ENCODE measurements around the gene PFDN2.

- TF ChIP-seq CTCF (IDR thresholded peaks at IDR 0.05; ENCODE audit: low read length) (no peak), EZH2phosphoT487 (IDR thresholded peaks at IDR 0.05; ENCODE audit: low read length) (no peak), EZH2 (optimal IDR thresholded peaks at IDR 0.05; ENCODE audit: low read depth, low read length) (no peak)
Observed at GRCh38 chr1:161051219-161051618, 66.6 kb downstream of the PFDN2 start.

Data from MM.1S (cell line).